Hepatocyte (in vitro differentiated cells): Measurements from ENCODE around the gene ZP2.

Experiments used
- CTCF ChIP-seq: fragments of 200-600 bp; sonication (generic); IDR thresholded peaks from 2 replicates; pipeline ENCODE4 v1.5.1; 2016; ENCODE audit warnings: antibody characterized with exemption, mild to moderate bottlenecking; ENCODE audit not compliant: poor library complexity
- EZH2 ChIP-seq: fragments of 200-600 bp; sonication (generic); IDR thresholded peaks from 2 replicates; pipeline ENCODE4 v1.6.1; 2016; ENCODE audit warnings: antibody characterized with exemption, mild to moderate bottlenecking, borderline replicate concordance
- EZH2phosphoT487 ChIP-seq: fragments of 200-600 bp; sonication (generic); IDR thresholded peaks from one replicate; pipeline ENCODE4 v1.6.1; 2018; ENCODE audit warnings: antibody characterized with exemption, mild to moderate bottlenecking, low read depth, moderate library complexity; ENCODE audit not compliant: unreplicated experiment, severe bottlenecking

GRCh38 chr16:21190013-21190412 lies 21.4 kb downstream of the ZP2 start:
- no peak for TF ChIP-seq CTCF
- no peak for TF ChIP-seq EZH2
- no peak for TF ChIP-seq EZH2phosphoT487
